GM18507 (cell line): ENCODE measurements around the gene PGBD4.

Experiments
- DNase-seq: peaks from one replicate; pipeline ENCODE4 v3.0.0; 2011; ENCODE audit warnings: low read depth; ENCODE audit not compliant: insufficient read length; ENCODE audit errors: extremely low spot score
- FAIRE-seq: peaks from 2 replicates; lab custom pipeline; 2011; peaks lifted over from hg19 to GRCh38; lab: Jason Lieb, UNC

Gene PGBD4

DNA sequence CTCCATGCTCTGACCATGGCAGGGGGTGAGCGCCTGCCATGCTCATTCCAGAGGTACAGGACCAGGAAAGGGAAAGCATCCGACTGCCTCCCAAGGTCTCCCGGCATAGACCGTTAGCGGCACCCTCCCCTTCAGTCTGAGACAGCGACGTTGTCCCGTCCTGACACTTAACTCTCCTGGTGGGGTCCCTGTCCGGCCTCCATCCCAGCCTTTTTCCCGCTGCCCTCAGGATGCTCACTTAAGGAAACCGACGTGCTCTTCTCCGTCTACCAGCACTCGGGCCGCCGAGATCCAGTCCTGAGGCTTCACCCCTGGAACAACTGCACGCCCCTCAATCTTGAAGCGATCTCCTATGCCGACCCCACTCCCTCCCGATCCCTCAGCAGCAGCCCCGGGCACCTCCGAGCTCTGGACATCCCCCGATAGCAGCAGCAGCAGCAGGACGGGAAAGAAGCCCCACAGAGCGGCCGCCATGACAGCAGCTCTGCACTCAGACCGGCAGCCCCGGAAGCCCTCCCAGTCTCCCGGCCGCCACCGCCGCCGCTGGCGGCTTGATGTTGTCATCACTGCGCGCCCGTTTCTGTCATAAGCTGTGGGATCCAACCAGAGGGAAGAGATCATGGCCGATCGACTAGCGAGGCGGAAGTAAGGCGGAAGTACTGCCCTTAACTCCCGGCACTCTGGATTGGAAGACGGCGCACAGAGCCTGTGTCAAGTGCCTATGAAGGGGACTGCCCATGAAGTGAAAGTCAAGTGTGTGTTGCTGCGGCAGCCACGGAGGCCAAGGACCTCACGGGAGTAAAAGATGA is at the start of gene PGBD4, which contains the start of gene EMC7:
Gene PGBD4 (plus strand): TSS at position 718 of the 809 bp plus-strand sequence. CDS start 449 bp downstream, outside the sequence.
Gene EMC7 (minus strand): TSS at position 497 of the 809 bp plus-strand sequence. CDS start 23 bp downstream, at position 474.
- FAIRE-seq, result peak; percentile 99
- DNase-seq, result peak; percentile 85

GRCh38 chr15:34054081-34054707 is 47.7 kb upstream of the PGBD4 start:
- no peak for FAIRE-seq

GRCh38 chr15:34055868-34056595 is 45.9 kb upstream of the PGBD4 start:
- FAIRE-seq (no peak), DNase-seq (no peak)

More at GRCh38 chr15:34054081-34054707, 47.7 kb upstream of the PGBD4 start:
- no peak for DNase-seq

GRCh38 chr15:34056911-34057310 is 45.0 kb upstream of the PGBD4 start:
- FAIRE-seq, result no peak
- DNase-seq, result no peak

GRCh38 chr15:34059476-34059875 is 42.4 kb upstream of the PGBD4 start:
- FAIRE-seq, result no peak

DNA sequence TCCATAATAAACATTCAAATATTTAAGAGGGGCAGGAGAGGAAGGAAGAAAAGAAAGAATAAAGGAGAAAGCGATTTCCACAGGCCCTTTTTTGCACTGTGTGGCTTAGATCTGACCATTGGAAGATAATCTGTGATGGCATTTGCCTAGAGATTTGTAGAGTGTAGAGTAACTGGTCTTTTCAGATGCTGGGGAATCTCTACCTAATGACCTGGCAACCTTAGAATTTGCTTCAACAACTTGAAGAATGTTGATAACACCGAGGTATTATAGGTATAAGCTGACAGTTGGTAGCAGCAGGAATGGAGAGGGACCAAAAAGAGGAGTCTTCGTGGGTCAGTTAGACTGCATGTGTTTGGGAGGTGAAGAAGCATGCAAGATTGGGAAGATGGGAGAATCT is 41.9 kb upstream of the PGBD4 start:
- no peak for FAIRE-seq

More at GRCh38 chr15:34059476-34059875, 42.4 kb upstream of the PGBD4 start:
- no peak for DNase-seq

GRCh38 chr15:34064438-34064837 is 37.4 kb upstream of the PGBD4 start:
- FAIRE-seq (peak; percentile 5), DNase-seq (no peak)

More for the DNA sequence above, 41.9 kb upstream of the PGBD4 start:
- no peak for DNase-seq

DNA sequence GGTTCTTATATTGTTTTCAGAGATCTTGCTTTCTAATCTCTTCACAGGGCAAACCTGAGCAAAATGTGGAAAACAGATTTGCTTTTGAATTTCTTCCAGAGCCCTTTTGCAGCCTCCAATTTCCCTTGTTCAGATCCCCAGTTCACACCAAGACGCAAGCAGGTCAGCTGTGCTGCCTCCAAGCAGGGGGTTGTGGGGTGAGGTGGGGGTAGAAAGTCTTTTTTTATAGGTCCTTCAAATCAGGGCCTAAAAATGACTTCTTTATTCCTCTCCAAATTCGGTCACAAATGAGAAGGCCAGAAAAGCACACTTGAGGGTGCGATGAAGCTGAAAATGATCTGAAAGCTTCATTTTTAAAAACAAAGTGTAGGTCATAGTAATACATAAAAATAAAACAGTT is 36.6 kb upstream of the PGBD4 start:
- DNase-seq, result no peak
- FAIRE-seq, result no peak

DNA sequence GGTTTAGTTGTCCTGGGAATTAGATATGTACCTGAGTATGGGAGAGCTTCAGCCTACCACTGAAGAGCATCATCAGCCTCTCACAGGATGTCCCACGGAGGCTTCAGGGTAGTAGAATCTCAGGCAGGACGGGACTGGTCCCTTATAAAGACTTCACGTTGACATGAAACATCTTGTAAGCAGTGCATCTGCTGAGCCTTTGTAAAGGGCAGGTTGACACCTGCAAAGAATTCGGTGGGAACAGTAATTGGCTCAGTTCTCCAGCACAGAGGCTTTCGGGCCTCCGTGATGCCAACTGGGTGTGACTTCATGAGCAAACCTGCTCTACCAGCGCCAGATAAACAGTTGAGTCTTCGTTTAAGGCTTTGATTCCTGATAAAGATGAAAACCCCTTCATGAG is 35.9 kb upstream of the PGBD4 start:
- DNase-seq (no peak), FAIRE-seq (no peak)

GRCh38 chr15:34070003-34070402 is 31.9 kb upstream of the PGBD4 start:
- no peak for FAIRE-seq
- DNase-seq, result no peak

GRCh38 chr15:34076785-34077184 is 25.1 kb upstream of the PGBD4 start:
- FAIRE-seq (no peak), DNase-seq (no peak)

GRCh38 chr15:34078900-34079299 is 23.0 kb upstream of the PGBD4 start:
- FAIRE-seq, result no peak
- no peak for DNase-seq

DNA sequence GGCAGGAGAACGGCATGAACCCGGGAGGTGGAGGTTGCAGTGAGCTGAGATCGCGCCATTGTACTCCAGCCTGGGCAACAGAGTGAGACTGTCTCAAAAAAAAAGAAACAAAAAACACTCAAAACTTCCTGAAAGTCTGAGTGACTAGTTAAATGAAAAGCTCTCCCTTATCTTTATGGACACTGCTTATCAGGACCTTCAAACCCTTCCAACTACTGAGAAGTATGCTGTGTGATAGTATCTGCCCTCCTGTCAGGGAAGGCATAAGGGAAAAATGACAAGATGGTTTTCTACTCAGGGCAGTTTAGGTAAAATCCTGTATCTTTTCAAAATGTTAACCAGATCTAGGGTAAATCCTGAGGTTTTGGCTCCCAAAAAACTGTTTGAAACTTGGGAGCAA is 22.0 kb upstream of the PGBD4 start:
- no peak for FAIRE-seq
- DNase-seq, result no peak

DNA sequence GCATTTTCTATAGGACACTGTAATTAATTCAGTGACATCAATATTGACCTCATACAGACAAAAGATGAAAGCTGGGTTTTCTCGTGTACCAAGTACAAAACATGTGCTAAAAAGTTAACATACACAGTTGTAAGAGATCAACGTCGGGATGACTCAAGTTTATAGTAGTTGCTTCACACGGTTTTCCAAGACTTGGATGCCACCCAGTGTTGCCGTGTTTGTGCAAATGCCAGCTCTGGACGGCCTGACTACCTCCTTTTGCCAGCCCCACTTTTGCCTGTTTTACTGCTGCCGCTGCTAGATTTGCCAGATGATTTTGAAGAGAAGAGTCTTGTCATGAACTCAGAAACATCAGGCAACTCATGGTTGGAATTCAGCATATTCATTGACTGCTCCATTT is 17.8 kb upstream of the PGBD4 start:
- FAIRE-seq, result no peak
- DNase-seq, result no peak

DNA sequence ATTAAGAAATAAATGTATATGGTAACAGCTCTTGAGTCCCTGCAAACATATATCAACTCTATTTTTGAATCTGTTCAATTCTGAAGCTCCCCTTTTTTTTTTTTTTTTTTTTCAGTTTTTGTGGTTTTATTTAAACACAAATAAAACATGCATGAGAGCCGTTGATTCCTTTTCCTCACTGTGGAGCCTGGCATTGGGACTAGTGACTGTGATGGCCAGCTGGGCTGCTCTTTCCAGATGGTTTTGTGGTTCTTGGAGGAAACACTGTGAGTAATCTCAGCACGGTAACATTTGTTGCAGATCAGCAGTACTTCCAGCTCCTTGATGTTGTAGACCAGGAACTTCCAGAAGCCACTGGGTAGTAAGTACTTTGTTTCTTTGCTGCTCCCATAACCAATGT is 16.1 kb upstream of the PGBD4 start:
- no peak for FAIRE-seq
- no peak for DNase-seq

DNA sequence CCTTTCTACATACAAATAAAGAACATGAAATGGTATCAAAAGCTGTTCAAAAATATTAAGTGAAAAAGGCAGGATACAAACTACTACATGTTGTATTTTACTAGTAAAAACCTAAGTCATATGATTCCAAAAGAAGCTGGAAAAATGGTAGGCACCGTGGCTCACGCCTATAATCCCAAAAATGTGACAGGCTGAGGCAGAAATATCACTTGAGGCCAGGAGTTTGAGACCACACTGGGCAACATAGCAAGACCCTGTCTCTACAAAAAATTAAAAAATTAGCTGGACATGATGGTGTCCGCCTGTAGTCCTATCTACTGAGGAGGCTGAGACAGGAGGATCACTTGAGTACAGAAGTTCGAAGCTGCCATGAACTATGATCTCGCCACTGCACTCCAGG is 2.0 kb upstream of the PGBD4 start:
- FAIRE-seq, result no peak
- DNase-seq, result no peak

DNA sequence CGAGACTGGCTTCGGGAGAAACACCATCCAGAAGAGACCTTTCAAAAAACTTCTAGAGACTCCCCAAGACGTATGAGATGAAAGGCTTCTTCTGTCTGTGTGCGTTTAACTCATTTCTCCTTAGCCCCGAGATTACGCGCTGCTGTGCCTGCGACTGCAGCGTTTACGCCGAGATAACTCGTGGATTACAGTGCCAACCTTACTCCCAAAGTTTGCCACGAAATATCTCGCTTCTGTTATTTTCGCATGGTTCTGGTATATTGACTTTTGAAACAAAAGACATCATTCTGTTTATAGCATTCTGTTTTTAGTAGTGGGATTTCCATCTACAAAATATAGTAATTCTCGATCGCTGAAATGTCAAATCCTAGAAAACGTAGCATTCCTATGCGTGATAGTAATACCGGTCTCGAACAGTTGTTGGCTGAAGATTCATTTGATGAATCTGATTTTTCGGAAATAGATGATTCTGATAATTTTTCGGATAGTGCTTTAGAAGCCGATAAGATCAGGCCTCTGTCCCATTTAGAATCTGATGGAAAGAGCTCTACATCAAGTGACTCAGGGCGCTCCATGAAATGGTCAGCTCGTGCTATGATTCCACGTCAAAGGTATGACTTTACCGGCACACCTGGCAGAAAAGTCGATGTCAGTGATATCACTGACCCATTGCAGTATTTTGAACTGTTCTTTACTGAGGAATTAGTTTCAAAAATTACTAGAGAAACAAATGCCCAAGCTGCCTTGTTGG is 467 bp downstream of the PGBD4 start:
- FAIRE-seq, result no peak
- no peak for DNase-seq

DNA sequence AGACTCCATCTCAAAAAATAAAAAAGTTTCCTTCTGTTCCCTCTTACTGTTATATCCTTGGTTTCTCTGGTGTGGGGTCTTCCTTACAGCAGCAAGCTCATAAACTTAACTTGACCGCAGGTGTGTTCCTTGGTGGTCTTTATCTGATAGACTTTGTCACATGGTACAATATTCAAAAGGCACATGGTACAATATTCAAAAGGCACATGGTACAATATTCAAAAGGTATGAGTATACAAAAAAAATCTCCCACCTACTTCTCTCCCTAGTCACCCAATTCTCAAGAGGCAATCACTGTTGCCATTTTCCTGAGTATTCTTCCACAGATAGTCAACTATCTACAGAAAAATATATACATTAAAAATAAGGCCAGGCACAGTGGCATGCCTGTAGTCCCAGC is 4.5 kb downstream of the PGBD4 start:
- DNase-seq (no peak), FAIRE-seq (no peak)

DNA sequence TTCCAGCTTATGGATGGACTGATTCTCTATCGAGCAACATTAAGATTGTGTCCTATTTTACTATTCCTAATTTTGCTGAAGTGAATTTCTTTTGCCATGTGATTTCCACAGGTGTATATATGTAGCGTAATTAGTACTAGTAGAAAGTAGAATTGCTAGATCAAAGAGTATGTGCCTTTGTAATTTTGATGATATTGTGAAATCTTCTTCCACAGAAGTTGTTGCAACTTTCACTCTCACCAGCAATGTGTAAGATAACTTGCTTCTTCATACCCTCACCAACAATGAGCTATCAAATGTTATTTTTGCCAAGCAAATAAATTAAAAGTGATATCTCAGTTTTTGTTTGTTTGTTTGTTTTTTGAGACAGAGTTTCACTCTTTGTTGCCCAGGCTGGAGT is 5.4 kb downstream of the PGBD4 start:
- FAIRE-seq, result no peak
- DNase-seq, result no peak
